Cortex of kidney (tissue), 1 donor: ENCODE data around the gene SLCO6A1.

Source experiments
- DNase-seq: peaks from one replicate; lab custom pipeline; 2025; lab: John Stamatoyannopoulos, UW

SLCO6A1 gene

DNA sequence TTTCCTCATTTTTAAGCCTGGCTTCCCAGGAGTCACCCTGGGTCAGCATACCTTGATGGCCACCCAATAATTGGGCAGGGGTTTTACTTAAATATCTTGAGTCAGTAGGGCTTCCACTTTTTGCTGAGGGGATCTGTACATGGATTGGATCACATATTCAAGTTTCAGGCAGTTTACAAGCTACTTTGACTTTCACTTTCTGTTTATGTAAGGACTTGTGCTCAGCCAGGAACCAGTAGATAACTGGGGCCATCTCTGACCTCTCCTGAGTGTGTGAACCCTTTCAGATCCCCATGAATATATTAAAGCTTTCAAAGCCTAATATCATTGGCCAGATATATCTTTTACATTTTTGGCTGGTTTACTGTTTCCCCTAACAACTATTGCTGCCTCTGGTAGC is 45.1 kb downstream of the SLCO6A1 start:
- DNase-seq, result no peak

GRCh38 chr5:102451082-102451481 is 47.7 kb downstream of the SLCO6A1 start:
- no peak for DNase-seq

DNA sequence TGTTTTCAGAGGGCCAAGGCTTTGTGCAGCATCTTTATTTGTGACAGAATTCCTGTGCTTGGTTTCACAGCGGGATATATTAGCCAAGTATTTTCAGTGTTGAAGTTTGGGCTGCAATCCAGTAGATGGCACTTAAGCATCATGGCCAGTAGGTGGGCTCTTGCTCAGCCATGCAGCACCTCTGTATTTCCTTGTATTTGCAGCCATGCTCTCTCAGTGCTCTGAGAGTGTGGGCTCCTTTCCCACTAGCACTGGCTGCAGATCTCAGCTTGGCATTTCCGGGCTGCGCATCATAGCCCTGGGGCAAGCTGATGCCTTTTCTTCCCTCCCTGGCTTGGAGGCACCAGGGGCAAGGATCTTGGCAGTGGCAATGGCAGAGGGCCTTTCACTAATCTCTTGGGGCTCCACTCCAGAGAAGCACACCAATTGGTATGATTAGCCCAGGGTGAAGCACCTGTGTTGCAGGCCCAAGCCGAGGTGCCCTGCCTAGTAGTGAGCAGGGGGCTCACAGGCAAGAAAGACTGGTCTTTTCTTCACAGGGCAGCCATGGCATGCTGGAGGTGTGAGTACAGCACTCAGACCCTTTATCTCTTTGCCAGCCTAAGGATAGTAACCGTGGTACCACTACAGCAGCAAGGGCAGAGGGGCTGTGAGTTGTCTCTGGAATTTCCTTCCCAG is 48.3 kb downstream of the SLCO6A1 start:
- DNase-seq, result no peak

GRCh38 chr5:102433473-102433872 is 65.3 kb downstream of the SLCO6A1 start:
- no peak for DNase-seq

DNA sequence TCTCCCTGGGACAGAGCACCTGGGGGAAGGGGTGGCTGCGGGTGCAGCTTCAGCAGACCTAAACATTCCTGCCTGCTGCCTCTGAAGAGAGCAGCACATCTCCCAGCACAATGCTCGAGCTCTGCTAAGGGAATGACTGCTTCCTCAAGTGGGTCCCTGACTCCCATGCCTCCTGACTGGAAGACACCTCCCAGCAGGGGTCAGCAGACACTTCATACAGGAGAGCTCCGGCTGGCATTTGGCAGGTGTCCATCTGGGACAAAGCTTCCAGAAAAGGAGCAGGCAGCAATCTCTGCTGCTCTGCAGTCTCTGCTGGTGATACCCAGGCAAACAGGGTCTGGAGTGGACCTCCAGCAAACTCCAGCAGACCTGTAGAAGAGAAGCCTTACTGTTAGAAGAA is 77.2 kb downstream of the SLCO6A1 start:
- no peak for DNase-seq

GRCh38 chr5:102418531-102418930 is 80.3 kb downstream of the SLCO6A1 start:
- no peak for DNase-seq

DNA sequence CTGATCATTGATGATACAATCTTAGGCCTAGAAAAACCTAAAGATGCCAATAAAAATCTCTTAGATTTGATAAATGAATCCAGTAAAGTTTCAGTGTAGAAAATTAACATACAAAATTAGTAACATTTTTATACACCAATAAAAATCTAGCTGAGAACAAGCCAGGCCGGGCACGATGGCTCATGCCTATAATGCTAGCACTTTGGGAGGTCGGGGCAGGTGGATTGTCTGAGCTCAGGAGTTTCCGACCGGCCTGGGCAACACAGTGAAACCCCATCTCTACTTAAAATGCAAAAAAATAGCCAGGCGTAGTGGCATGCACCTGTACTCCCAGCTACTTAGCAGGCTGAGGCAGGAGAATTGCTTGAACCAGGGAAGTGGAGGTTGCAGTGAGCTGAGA is 84.4 kb downstream of the SLCO6A1 start:
- DNase-seq, result no peak

- no peak for DNase-seq
Measured at GRCh38 chr5:102388235-102388634, 110.6 kb downstream of the SLCO6A1 start.

DNA sequence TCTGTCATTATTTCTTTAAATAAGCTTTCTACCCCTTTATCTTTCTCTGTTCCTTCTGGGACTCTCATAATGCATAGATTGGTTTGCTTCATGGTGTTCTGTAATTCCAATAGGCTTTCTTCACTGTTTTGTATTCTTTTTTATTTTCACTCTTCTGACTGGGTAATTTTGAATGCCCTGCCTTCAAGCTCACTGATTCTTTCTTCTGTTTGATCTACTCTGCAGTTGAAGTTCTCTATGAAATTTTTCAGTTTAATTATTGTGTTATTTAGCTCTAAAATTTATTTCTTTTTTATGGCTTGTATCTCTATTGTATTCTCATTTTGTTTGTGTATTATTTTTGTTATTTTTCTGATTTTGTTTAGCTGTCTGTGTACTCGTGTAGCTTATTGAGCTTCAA is 113.4 kb downstream of the SLCO6A1 start:
- DNase-seq, result no peak

DNA sequence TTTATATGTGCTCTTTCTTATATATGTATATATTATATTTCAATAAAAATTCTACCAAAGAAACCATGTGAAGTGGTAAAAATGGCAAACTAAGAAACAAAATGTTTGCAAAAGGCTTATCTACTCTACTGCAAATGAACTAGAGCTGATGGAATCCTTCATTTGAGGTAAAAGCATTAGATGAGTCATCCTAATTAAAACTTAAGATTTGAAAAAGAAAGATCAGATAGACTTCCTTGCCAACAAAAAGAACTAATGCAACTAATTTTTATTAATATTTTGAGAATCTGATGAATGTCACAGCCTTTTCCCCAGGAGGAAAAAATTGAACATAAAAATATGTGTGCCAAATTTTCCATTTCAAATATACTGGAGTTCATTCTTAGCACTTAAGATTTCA is 118.6 kb downstream of the SLCO6A1 start:
- no peak for DNase-seq

- DNase-seq, result no peak
Measured at GRCh38 chr5:102375876-102376275, 122.9 kb downstream of the SLCO6A1 start.

- DNase-seq, result no peak
Measured at GRCh38 chr5:102375272-102375671, 123.5 kb downstream of the SLCO6A1 start.

DNA sequence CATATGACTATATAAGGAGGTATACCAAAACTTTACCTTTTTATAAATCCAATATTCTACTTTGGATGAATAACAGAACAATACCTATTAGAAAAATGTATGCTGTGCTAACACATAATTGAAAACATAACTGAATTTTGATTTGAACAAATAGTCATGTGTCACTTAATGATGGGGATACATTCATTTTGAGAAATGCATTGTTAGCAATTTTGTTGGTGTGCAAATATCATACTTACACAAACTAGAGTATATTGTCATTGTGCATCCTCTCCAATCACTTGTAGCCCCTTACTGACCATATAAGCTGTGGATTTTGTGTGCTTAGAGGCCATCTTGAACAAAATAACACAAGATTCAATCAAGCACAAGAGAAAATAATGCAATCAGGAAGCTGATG is 130.4 kb downstream of the SLCO6A1 start:
- no peak for DNase-seq

GRCh38 chr5:102341681-102342288 is 157.0 kb downstream of the SLCO6A1 start:
- no peak for DNase-seq

- DNase-seq, result no peak
Measured at GRCh38 chr5:102324714-102325113, 174.1 kb downstream of the SLCO6A1 start.
